ENCODE results near the gene GRB7. TPM values are rescaled to one million over a fixed set of nuclear protein-coding genes. Genes with fewer than 3 reads are reported as not detected.
A peak's percentile ranks its signal among the peaks of the same experiment; 100 is the strongest.

The GRB7 gene
- total and polyA plus RNA-seq, 2 donors (not counting 1 experiment from before 2014, with no cell fraction given): 0.81 to 0.84 TPM

DNA sequence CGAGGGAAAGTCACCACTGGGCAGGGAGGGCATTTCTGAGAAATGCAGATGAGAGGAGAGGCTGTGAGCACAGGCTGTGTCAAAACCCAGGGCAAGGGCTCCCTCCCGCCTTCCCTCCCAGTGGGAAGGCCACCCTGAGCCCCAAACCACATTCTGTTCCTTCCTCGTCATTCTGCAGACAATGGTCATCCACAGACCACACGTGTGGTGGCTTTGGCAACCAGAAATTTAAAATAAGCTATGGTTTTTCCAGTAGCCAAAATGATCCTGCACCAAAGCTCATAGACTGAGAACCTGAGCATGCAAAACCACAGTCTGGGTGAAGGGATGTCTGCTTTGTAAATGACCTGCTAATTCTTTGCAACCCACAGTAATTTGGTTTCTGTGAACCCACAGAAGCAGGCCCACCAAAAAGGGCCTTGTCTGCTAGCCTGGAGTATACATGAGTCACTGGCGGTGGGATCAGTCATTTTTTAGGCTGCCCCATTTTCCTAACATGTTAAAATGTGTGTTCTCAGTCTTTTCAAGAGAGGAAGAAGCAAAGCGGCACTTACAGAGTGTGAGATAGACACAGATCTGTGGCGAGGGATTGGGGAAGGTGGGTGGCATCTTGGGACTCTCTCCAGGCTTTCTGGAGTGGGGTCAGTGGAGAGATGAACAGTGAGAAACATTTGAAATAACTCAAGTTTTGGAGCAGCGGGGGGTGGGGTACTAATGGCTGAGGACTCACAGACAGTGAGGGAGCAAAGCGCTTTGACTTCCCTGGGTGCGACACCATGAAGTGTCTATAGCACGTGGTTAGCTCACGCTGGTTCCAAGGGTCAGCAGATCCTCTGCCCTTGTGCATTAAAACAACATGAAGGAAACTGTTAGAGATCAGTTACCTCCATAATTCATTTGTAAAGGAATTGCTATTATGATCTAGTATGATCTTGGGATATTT lies 20.5 kb downstream of the GRB7 start:
- POLR2A ChIA-PET: interaction anchor here (0.6 to 3.1 kb wide), 6 partner anchors 12 to 106 kb away, joined by 3 to 14 read pairs (median 6); partner anchors contain the start of gene IKZF3
- CTCF ChIA-PET: interaction anchor here (0.9 to 3.6 kb wide), 14 partner anchors 12 to 222 kb away, joined by 3 to 32 read pairs (median 6); partner anchors contain the start of genes IKZF3 and PSMD3
- TF ChIP-seq CTCF (IDR thresholded peaks at IDR 0.05) (no peak), EZH2 (IDR thresholded peaks at IDR 0.05; ENCODE audit: borderline replicate concordance, insufficient read depth, low read depth, low read length, poor library complexity, severe bottlenecking) (no peak)
- Histone ChIP-seq H3K36me3 (replicated peaks in 1 of 2; ENCODE audit: control extremely low read depth in 1 of 2, control insufficient read depth in 1 of 2, extremely low read depth in 1 of 2, insufficient read depth in 2 of 2, low read length in 1 of 2) (peaks cover 0 to 22% of the 10 kb centered on the region in 2 experiments), H3K9ac (ENCODE audit: low read length) (peak overlapping the region; percentile 4), H3K4me2 (replicated peaks; ENCODE audit: low read depth, low read length, poor library complexity, severe bottlenecking) (peak overlapping the region; percentile 89), H3K4me3 (ENCODE audit: control extremely low read depth in 1 of 5, extremely low read depth in 1 of 5, insufficient read depth in 1 of 5, low read depth in 2 of 5, low read length in 4 of 5) (no peak overlapping the region), H3K27ac (ENCODE audit: low read length in 2 of 2) (peak overlapping the region; percentile 100), H2AFZ (ENCODE audit: insufficient read depth, low read depth, low read length, poor library complexity, severe bottlenecking) (no peak overlapping the region), H3K79me2 (ENCODE audit: control insufficient read depth, insufficient read depth, low read length) (peaks cover 51% of the 10 kb centered on the region), H4K20me1 (ENCODE audit: control insufficient read depth, insufficient read depth, low read length, poor library complexity, severe bottlenecking) (no peaks in the 10 kb centered on the region), H3K9me3 (ENCODE audit: control extremely low read depth in 1 of 3, control insufficient read depth in 2 of 3, insufficient read depth in 1 of 3, low read length in 2 of 3) (peaks cover 0 to 5% (median 0%) of the 10 kb centered on the region in 3 donors), H3K27me3 (replicated peaks in 1 of 4; ENCODE audit: control extremely low read depth in 1 of 4, control insufficient read depth in 3 of 4, insufficient read depth in 4 of 4, low read length in 3 of 4) (no peaks in the 10 kb centered on the region), H3K4me1 (ENCODE audit: control insufficient read depth in 2 of 2, insufficient read depth in 2 of 2, low read length in 2 of 2) (peaks cover 65 to 80% of the 10 kb centered on the region in 2 donors)
- DNase-seq (peak; percentile 58), ATAC-seq (ENCODE audit: low read depth) (no peak)
- Mint-ChIP-seq H3K4me3 (peak overlapping the region; percentile 84), H3K27ac (peak overlapping the region; percentile 97), H3K9me3 (ENCODE audit: insufficient read depth) (peaks cover 2% of the 10 kb centered on the region), H3K27me3 (no peaks in the 10 kb centered on the region), H3K4me1 (peaks cover 72% of the 10 kb centered on the region)
- intact Hi-C loops (cut with micrococcal nuclease): loop anchor here (2.0 to 10.0 kb wide), 2 partner anchors 63 to 167 kb away; partner anchors contain the start of genes LRRC3C and ORMDL3
- WGBS (ENCODE audit: insufficient coverage): 27% methylated on average over 7 of the region's 12 CpGs

Measured in B cell (primary cell).